Panc1 (cell line): ENCODE measurements around the gene RCN2. TPM values are rescaled to one million over a fixed set of nuclear protein-coding genes. Genes with fewer than 3 reads are reported as not detected.

ENCODE experiments used
- ATAC-seq: fragments of 200-7000 bp; cut with Tn5 transposase; 2 replicates; pipeline ENCODE4 v1.9.1; 2020; ENCODE audit warnings: mild to moderate bottlenecking, moderate library complexity
- BruUV-seq: library from RNA; stranded (reverse); fragments of 400-500 nt; replicated peaks from 2 replicates; lab custom pipeline; 2021; lab: Mats Ljungman, UMichigan
- CTCF ChIA-PET: fragments of 300-600 bp; sonication (Branson Sonifier 250); formaldehyde crosslinking; loops from one replicate; lab custom pipeline; 2022; ENCODE audit warnings: antibody characterized with exemption; lab: Charles Lee
- POLR2A ChIA-PET: fragments of 300-600 bp; sonication (Branson Sonifier 250); formaldehyde crosslinking; loops from one replicate; lab custom pipeline; 2022; ENCODE audit warnings: antibody characterized with exemption; lab: Charles Lee
- DNase-seq: peaks from one replicate; pipeline ENCODE4 v3.0.0-alpha.2; 2010; ENCODE audit warnings: low read depth, low spot score
- H3K27ac ChIP-seq: 2 replicates; pipeline ENCODE4 v1.5.1; 2011; ENCODE audit warnings: mild to moderate bottlenecking, low read length, inconsistent platforms
- H3K27me3 ChIP-seq: fragments of 200-500 bp; sonication (Bioruptor generic); 2 replicates; pipeline ENCODE4 v1.6.0; 2014; ENCODE audit warnings: low read length, inconsistent platforms; ENCODE audit not compliant: control insufficient read depth, insufficient read depth
- H3K36me3 ChIP-seq: fragments of 200-500 bp; sonication (Bioruptor generic); 2 replicates; pipeline ENCODE4 v1.5.1; 2014; ENCODE audit warnings: inconsistent platforms, mild to moderate bottlenecking, low read length, moderate library complexity; ENCODE audit not compliant: control insufficient read depth, insufficient read depth
- H3K4me1 ChIP-seq: 2 replicates; pipeline ENCODE4 v1.5.1; 2011; ENCODE audit warnings: inconsistent platforms, mild to moderate bottlenecking, low read length, moderate library complexity; ENCODE audit not compliant: control insufficient read depth, insufficient read depth
- H3K4me3 ChIP-seq, 2 experiments: 2 replicates each; pipeline ENCODE4 v1.5.1; 2011 to 2012; ENCODE audit warnings: low read depth in 2 of 2, low read length in 2 of 2, mild to moderate bottlenecking in 2 of 2, inconsistent platforms in 1 of 2, moderate library complexity in 1 of 2
- H3K9me3 ChIP-seq: fragments of 200-500 bp; sonication (Bioruptor generic); 2 replicates; pipeline ENCODE4 v1.5.1; 2014; ENCODE audit warnings: low read depth, mild to moderate bottlenecking, inconsistent platforms, low read length, moderate library complexity; ENCODE audit not compliant: control insufficient read depth, insufficient read depth
- POLR2AphosphoS5 ChIP-seq: IDR thresholded peaks from 2 replicates; pipeline ENCODE4 v1.6.1; 2012; ENCODE audit warnings: mild to moderate bottlenecking, low read depth, low read length, moderate library complexity
- SIN3A ChIP-seq: IDR thresholded peaks from 2 replicates; pipeline ENCODE4 v1.6.1; 2012; ENCODE audit warnings: low read depth, mild to moderate bottlenecking, low read length, moderate library complexity, borderline replicate concordance; ENCODE audit not compliant: insufficient read depth
- TCF7L2 ChIP-seq: IDR thresholded peaks from 2 replicates; pipeline ENCODE4 v1.6.1; 2011; ENCODE audit warnings: mild to moderate bottlenecking, low read depth, low read length, inconsistent platforms
- in situ Hi-C: cut with HindIII; loops from 2 replicates; pipeline ENCODE4 v1.10.0; 2016; ENCODE audit warnings: low sequenced_read_pairs, low pct_unique_long_range_greater_than_20kb
- intact Hi-C: fragments of 100-400 bp; cut with micrococcal nuclease; formaldehyde crosslinking; loops from one replicate; pipeline ENCODE4 v1.10.0; 2022; ENCODE audit not compliant: unreplicated experiment
- total RNA-seq: library from RNA; stranded (reverse); gene quantifications from one replicate; pipeline ENCODE4 v1.2.1, GENCODE V29; 2021; ENCODE audit not compliant: unreplicated experiment
- TF ChIP-seq, protein P1 (sequence below): fragments of 450-650 bp; IDR thresholded peaks from 2 replicates; pipeline ENCODE4 v1.5.1; 2017; ENCODE audit warnings: mild to moderate bottlenecking
- TF ChIP-seq, protein P2 (sequence below), 2 experiments: IDR thresholded peaks; 2 replicates each; pipeline ENCODE4 v1.6.1; 2011 to 2012; ENCODE audit warnings: low read depth in 2 of 2, control low read depth in 1 of 2, low read length in 1 of 2, mild to moderate bottlenecking in 1 of 2, moderate library complexity in 1 of 2; ENCODE audit not compliant: insufficient read depth in 1 of 2

Gene RCN2
- total RNA-seq, 1 experiment from 2014 or later = 60.7 TPM

DNA sequence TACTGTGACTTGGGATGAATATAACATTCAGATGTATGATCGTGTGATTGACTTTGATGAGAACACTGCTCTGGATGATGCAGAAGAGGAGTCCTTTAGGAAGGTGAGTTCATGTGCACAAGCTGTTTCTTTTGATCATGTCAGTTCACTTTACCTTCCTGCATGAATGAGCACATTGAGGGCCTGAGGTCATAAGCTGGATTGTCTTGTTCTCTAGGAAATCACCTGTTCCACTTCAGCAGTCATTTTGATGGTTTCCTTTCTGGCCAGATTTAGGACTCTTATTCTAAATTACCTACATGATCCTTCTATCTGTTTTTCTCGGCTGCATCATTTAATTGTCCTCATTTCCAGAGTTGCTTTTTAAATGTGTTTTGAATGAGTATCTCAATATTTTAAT lies 4.1 kb downstream of the RCN2 start:
- peaks cover 29% of the 10 kb centered on the region for H3K36me3 ChIP-seq
- no peaks in the 10 kb centered on the region for H3K27me3 ChIP-seq
- ChIA-PET POLR2A (no interaction called here), CTCF (no interaction called here)
- H3K9me3 ChIP-seq = no peaks in the 10 kb centered on the region
- ATAC-seq (no peak), DNase-seq (no peak)
- H3K4me1 ChIP-seq = peaks cover 13% of the 10 kb centered on the region
- BruUV-seq = no TSS peak
- H3K4me3 ChIP-seq = no peak overlapping the region
- TF ChIP-seq TCF7L2 (no peak), POLR2AphosphoS5 (no peak), SIN3A (no peak)
- TF ChIP-seq, protein P1, sequence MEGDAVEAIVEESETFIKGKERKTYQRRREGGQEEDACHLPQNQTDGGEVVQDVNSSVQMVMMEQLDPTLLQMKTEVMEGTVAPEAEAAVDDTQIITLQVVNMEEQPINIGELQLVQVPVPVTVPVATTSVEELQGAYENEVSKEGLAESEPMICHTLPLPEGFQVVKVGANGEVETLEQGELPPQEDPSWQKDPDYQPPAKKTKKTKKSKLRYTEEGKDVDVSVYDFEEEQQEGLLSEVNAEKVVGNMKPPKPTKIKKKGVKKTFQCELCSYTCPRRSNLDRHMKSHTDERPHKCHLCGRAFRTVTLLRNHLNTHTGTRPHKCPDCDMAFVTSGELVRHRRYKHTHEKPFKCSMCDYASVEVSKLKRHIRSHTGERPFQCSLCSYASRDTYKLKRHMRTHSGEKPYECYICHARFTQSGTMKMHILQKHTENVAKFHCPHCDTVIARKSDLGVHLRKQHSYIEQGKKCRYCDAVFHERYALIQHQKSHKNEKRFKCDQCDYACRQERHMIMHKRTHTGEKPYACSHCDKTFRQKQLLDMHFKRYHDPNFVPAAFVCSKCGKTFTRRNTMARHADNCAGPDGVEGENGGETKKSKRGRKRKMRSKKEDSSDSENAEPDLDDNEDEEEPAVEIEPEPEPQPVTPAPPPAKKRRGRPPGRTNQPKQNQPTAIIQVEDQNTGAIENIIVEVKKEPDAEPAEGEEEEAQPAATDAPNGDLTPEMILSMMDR = no peak
- TF ChIP-seq, protein P2, sequence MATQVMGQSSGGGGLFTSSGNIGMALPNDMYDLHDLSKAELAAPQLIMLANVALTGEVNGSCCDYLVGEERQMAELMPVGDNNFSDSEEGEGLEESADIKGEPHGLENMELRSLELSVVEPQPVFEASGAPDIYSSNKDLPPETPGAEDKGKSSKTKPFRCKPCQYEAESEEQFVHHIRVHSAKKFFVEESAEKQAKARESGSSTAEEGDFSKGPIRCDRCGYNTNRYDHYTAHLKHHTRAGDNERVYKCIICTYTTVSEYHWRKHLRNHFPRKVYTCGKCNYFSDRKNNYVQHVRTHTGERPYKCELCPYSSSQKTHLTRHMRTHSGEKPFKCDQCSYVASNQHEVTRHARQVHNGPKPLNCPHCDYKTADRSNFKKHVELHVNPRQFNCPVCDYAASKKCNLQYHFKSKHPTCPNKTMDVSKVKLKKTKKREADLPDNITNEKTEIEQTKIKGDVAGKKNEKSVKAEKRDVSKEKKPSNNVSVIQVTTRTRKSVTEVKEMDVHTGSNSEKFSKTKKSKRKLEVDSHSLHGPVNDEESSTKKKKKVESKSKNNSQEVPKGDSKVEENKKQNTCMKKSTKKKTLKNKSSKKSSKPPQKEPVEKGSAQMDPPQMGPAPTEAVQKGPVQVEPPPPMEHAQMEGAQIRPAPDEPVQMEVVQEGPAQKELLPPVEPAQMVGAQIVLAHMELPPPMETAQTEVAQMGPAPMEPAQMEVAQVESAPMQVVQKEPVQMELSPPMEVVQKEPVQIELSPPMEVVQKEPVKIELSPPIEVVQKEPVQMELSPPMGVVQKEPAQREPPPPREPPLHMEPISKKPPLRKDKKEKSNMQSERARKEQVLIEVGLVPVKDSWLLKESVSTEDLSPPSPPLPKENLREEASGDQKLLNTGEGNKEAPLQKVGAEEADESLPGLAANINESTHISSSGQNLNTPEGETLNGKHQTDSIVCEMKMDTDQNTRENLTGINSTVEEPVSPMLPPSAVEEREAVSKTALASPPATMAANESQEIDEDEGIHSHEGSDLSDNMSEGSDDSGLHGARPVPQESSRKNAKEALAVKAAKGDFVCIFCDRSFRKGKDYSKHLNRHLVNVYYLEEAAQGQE (IDR thresholded peaks at IDR 0.05; ENCODE audit: insufficient read depth in 1 of 2, low read depth in 2 of 2, low read length in 1 of 2) = no peak
- no peak overlapping the region for H3K27ac ChIP-seq
- intact Hi-C loops = no loop called here
- in situ Hi-C loops = no loop called here

DNA sequence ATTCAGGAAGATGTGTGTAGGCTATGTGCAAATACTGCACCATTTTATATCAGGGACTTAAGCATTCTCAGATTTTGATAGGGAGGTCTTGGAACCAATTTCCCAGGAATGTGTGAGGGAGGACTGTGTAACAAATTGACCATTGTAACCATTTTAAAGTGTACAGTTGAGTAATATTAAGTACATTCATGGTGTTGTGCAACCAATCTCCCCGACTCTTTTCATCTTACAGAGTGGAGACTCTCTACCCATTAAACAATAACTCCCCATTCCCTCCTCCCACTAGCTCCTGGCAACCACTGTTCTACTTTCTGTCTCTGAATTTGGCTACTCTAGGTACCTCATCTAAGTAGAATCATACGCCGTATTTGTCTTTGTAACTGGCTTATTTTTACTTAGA lies 5.1 kb downstream of the RCN2 start:
- POLR2A ChIA-PET = no interaction called here
- no peak overlapping the region for H3K4me3 ChIP-seq

More for the DNA sequence above, 5.1 kb downstream of the RCN2 start:
- CTCF ChIA-PET = no interaction called here
- Histone ChIP-seq H3K4me1 (peaks cover 8% of the 10 kb centered on the region), H3K27me3 (no peaks in the 10 kb centered on the region), H3K27ac (no peak overlapping the region), H3K36me3 (peaks cover 29% of the 10 kb centered on the region), H3K9me3 (no peaks in the 10 kb centered on the region)
- no peak for ATAC-seq
- BruUV-seq = no TSS peak
- no peak for TF ChIP-seq TCF7L2
- TF ChIP-seq, protein P2 (IDR thresholded peaks at IDR 0.05; ENCODE audit: insufficient read depth in 1 of 2, low read depth in 2 of 2, low read length in 1 of 2) = no peak
- TF ChIP-seq, protein P1 = no peak
- no peak for TF ChIP-seq SIN3A
- intact Hi-C loops (no loop called here), in situ Hi-C loops (no loop called here)
- DNase-seq = no peak
